ENCODE data around the gene AFMID. TPM values are rescaled to one million over a fixed set of nuclear protein-coding genes. Genes with fewer than 3 reads are reported as not detected.
"Not testable (repeated sequence)": the region's sequence is repeated elsewhere in the genome, so short reads cannot be mapped to it uniquely, and the experiment has no call there.

AFMID gene, protein sequence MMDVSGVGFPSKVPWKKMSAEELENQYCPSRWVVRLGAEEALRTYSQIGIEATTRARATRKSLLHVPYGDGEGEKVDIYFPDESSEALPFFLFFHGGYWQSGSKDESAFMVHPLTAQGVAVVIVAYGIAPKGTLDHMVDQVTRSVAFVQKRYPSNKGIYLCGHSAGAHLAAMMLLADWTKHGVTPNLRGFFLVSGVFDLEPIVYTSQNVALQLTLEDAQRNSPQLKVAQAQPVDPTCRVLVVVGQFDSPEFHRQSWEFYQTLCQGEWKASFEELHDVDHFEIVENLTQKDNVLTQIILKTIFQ
- total RNA-seq: 10 to 100 TPM; 11.7 to 14.3 (median 12.1) TPM

DNA sequence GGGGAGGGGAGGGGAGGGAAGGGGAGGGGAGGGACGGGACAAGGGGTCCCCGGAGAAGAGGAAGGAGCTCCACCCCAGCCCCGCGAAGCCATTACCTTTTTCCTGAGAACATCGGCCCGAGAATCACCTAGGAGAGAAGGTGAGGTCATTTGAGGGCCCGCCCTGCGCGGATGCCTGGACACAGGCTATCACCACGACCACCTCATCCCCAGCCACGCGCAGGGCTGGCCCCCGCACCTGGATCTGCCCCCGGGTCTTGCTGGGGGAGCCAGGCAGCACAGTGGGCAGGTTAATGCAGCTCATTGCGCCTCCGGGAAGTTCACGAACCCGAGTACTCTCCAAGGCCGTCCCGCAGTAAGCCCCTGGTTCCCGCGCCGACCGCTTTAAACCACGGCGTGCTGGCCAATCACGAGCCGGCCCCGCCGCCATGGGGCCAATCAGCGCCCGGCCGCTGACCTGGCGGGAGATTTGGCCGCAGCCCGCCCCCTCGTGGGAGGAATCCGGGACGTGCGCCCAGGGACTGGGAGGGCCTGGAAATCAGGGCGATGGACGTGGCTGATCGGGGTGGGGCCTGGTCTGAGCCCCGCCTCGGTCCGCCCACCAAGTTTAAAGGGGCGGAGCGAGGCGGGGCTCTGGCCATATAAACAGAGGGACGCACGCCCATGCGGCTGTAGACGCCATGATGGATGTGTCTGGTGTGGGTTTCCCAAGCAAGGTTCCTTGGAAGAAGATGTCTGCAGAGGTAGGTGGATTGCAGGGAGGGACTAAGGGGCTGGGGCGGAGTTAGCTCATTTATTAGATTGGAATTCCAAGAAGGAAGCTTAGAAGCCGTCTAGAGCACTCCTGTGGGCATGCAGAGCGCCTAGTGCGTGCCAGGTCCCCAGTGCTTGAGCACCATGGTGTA lies at the start of gene AFMID, which contains the start of gene TK1:
Gene AFMID (plus strand): TSS at position 671 of the 904 bp plus-strand sequence. CDS start 9 bp downstream, at position 680.
Gene TK1 (minus strand): TSS at position 361 of the 904 bp plus-strand sequence. CDS start 58 bp downstream, at position 303.
- H3K4me1 ChIP-seq: peaks cover 15 to 17% of the 10 kb centered on the region in 2 donors
- H3K4me3 ChIP-seq: peak within 1 kb of the TSS; percentile 51 to 71 (median 58)
- intact Hi-C loops (cut with DNase I; ENCODE audit: low total_unique reads) (loop anchor here (1.0 kb wide), 2 partner anchors 13 to 19 kb away; partner anchors contain the start of gene SYNGR2), in situ Hi-C loops (cut with MboI; ENCODE audit: low sequenced_read_pairs in 4 of 4) (loop anchor here in 1 of 4 donors (10.0 kb wide), 1 partner anchor 72 kb away; no protein-coding TSS in a partner anchor)
- TF ChIP-seq, protein P1, sequence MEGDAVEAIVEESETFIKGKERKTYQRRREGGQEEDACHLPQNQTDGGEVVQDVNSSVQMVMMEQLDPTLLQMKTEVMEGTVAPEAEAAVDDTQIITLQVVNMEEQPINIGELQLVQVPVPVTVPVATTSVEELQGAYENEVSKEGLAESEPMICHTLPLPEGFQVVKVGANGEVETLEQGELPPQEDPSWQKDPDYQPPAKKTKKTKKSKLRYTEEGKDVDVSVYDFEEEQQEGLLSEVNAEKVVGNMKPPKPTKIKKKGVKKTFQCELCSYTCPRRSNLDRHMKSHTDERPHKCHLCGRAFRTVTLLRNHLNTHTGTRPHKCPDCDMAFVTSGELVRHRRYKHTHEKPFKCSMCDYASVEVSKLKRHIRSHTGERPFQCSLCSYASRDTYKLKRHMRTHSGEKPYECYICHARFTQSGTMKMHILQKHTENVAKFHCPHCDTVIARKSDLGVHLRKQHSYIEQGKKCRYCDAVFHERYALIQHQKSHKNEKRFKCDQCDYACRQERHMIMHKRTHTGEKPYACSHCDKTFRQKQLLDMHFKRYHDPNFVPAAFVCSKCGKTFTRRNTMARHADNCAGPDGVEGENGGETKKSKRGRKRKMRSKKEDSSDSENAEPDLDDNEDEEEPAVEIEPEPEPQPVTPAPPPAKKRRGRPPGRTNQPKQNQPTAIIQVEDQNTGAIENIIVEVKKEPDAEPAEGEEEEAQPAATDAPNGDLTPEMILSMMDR (IDR thresholded peaks at IDR 0.05 in 4 of 5, conservative IDR thresholded peaks at IDR 0.05 in 1 of 5): peak; percentile 85 to 94 (median 91)
- peak; percentile 33 to 81 for TF ChIP-seq POLR2A (IDR thresholded peaks at IDR 0.05)
- H3K27ac ChIP-seq: peak within 1 kb of the TSS; percentile 51 to 75 (median 64)
- peak; percentile 94 to 97 for ATAC-seq
- peak; percentile 93 to 96 for DNase-seq
- H3K27me3 ChIP-seq: no peaks in the 10 kb centered on the region
- H3K36me3 ChIP-seq: peaks cover 0 to 4% of the 10 kb centered on the region in 2 donors
- no peaks in the 10 kb centered on the region for H3K9me3 ChIP-seq

DNA sequence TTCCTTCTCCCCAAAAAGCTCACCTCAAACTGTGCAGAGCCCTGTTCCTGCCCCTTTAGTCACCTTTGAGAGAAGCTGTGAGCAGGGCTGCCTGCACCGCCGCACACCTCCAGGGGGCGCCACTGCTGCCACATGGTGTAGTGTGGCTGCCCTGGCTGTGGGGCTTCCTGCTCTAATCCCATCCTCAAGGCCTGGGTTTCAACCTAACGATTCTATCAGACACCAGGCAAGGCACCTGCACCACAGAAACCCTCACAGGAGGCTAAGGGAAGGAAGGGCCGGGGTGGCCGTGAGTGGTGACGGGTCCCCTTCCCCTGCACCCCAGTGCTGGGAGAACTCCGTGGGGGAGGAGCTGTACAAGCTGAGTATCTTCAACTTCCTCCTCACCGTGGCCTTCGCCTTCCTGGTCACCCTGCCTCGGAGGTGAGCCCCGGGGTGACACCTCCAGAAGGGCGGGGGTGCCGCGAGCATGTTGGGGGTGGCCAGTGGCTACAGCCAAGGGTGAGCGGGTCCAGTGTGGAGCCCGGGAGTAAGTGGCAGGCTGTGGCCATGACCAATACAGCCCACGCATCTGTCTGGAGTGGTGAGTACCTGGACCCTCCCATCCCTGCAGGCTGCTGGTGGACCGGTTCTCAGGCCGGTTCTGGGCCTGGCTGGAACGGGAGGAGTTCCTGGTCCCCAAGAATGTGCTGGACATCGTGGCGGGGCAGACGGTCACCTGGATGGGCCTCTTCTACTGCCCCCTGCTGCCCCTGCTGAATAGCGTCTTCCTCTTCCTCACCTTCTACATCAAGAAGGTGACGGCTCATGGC lies 49.6 kb upstream of the AFMID start:
- no peak overlapping the region for H3K4me3 ChIP-seq
- intact Hi-C loops (cut with DNase I; ENCODE audit: low total_unique reads): no loop called here
- no peaks in the 10 kb centered on the region for H3K9me3 ChIP-seq
- no peaks in the 10 kb centered on the region for H3K27me3 ChIP-seq
- TF ChIP-seq, protein P1 (IDR thresholded peaks at IDR 0.05 in 4 of 5, conservative IDR thresholded peaks at IDR 0.05 in 1 of 5): peak in 1 of 5 experiments; percentile 13
- no peak for TF ChIP-seq POLR2A (IDR thresholded peaks at IDR 0.05)
- H3K27ac ChIP-seq: no peak overlapping the region
- DNase-seq (no peak), ATAC-seq (no peak)
- no peaks in the 10 kb centered on the region for H3K36me3 ChIP-seq
- peaks cover 0 to 5% of the 10 kb centered on the region in 2 donors for H3K4me1 ChIP-seq
- in situ Hi-C loops (cut with MboI; ENCODE audit: low sequenced_read_pairs in 4 of 4): no loop called here

DNA sequence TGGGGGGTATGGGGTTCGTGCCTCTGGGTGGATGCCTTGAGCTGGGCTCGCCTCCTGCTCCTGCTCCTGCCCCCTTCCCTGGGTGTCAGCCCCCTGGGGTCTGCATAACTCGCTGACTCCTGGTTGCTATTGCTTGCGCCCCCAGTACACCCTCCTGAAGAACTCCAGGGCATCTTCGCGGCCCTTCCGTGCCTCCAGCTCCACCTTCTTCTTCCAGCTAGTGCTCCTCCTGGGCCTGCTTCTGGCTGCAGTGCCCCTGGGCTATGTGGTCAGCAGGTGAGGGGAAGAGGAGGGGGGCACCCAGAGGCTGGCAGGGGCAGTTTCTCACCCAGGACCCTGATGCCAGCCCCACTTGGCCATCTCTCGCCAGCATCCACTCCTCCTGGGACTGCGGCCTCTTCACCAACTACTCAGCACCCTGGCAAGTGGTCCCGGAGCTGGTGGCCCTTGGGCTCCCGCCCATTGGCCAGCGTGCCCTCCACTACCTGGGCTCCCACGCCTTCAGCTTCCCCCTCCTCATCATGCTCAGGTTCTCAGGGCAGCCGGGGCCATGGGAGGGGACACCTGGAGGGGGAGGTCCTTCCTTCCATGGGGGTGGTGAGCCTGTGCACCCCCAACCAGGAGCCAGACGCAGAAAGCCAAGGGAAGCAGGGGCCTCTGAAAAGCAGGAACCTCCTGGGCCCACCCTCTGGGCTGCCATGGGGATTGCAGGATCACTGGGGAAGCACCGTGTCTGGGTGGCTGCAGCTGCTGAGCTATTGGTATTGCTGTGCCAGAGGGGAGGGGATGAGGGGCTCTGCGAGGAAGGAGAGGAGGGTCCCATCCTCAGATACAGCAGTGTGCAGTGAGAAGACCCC lies 48.7 kb upstream of the AFMID start:
- TF ChIP-seq, protein P1 (IDR thresholded peaks at IDR 0.05 in 4 of 5, conservative IDR thresholded peaks at IDR 0.05 in 1 of 5): no peak
- TF ChIP-seq POLR2A (IDR thresholded peaks at IDR 0.05): no peak
- Histone ChIP-seq H3K9me3 (no peaks in the 10 kb centered on the region), H3K4me1 (peaks cover 0 to 8% of the 10 kb centered on the region in 2 donors), H3K27ac (no peak overlapping the region), H3K27me3 (no peaks in the 10 kb centered on the region), H3K4me3 (no peak overlapping the region), H3K36me3 (no peaks in the 10 kb centered on the region)
- in situ Hi-C loops (cut with MboI; ENCODE audit: low sequenced_read_pairs in 4 of 4): no loop called here
- intact Hi-C loops (cut with DNase I; ENCODE audit: low total_unique reads): no loop called here
- DNase-seq (no peak), ATAC-seq (no peak)

DNA sequence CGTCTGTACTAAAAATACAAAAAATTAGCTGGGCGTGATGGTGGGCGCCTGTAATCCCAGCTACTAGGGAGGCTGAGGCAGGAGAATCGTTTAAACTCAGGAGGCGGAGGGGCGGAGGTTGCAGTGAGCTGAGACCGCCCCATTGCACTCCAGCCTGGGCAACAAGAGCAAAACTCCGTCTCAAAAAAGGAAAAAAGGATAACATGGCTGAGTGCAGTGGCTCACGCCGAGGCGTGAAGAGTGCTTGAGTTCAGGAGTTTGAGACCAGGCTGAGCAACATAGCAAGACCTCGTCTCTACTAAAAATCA lies 47.3 kb upstream of the AFMID start:
- intact Hi-C loops (cut with DNase I; ENCODE audit: low total_unique reads); H3K4me3 ChIP-seq; ATAC-seq; H3K9me3 ChIP-seq; DNase-seq; H3K36me3 ChIP-seq; in situ Hi-C loops (cut with MboI; ENCODE audit: low sequenced_read_pairs in 4 of 4); H3K27me3 ChIP-seq: not testable (repeated sequence)
- Histone ChIP-seq H3K27ac (peak overlapping the region in 2 of 4 donors; percentile 7 to 18), H3K4me1 (peaks cover 11 to 21% of the 10 kb centered on the region in 2 donors)
